GM12878 (cell line): ENCODE results near the gene ABITRAM.

Source experiments
- CEBPB ChIP-seq, 2 experiments: fragments of 150-350 bp in 1 of 2; IDR thresholded peaks; 2 replicates each; pipeline ENCODE4 v1.6.1; 2012 to 2014; ENCODE audit warnings: low read depth in 2 of 2, low read length in 2 of 2, borderline replicate concordance in 1 of 2, inconsistent platforms in 1 of 2
- HDAC2 ChIP-seq: fragments of 200-600 bp; sonication (generic); IDR thresholded peaks from 2 replicates; pipeline ENCODE4 v1.6.1; 2017
- ZZZ3 ChIP-seq: IDR thresholded peaks from 2 replicates; pipeline ENCODE4 v1.6.1; 2011; ENCODE audit warnings: low read depth; ENCODE audit not compliant: control insufficient read depth, insufficient read length
- TF ChIP-seq, protein P1 (sequence below): IDR thresholded peaks from 2 replicates; pipeline ENCODE4 v1.6.1; 2011; ENCODE audit warnings: borderline replicate concordance, low read depth, mild to moderate bottlenecking, moderate library complexity, mixed read lengths, low read length; ENCODE audit not compliant: insufficient read depth; ENCODE audit errors: extremely low read length

GRCh38 chr9:108972626-108973209 lies 38.5 kb downstream of the ABITRAM start:
- TF ChIP-seq, protein P1, sequence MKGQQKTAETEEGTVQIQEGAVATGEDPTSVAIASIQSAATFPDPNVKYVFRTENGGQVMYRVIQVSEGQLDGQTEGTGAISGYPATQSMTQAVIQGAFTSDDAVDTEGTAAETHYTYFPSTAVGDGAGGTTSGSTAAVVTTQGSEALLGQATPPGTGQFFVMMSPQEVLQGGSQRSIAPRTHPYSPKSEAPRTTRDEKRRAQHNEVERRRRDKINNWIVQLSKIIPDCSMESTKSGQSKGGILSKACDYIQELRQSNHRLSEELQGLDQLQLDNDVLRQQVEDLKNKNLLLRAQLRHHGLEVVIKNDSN: no peak
- TF ChIP-seq CEBPB (IDR thresholded peaks at IDR 0.05; ENCODE audit: borderline replicate concordance in 1 of 2, low read depth in 2 of 2, low read length in 2 of 2) (no peak), HDAC2 (no peak), ZZZ3 (no peak)
